ENCODE results near the gene MED1. TPM values are rescaled to one million over a fixed set of nuclear protein-coding genes. Genes with fewer than 3 reads are reported as not detected.

Gene MED1
- total and polyA plus RNA-seq, 3 donors from 2014 or later, result 31.1 to 32.8 (median 32.3) TPM

DNA sequence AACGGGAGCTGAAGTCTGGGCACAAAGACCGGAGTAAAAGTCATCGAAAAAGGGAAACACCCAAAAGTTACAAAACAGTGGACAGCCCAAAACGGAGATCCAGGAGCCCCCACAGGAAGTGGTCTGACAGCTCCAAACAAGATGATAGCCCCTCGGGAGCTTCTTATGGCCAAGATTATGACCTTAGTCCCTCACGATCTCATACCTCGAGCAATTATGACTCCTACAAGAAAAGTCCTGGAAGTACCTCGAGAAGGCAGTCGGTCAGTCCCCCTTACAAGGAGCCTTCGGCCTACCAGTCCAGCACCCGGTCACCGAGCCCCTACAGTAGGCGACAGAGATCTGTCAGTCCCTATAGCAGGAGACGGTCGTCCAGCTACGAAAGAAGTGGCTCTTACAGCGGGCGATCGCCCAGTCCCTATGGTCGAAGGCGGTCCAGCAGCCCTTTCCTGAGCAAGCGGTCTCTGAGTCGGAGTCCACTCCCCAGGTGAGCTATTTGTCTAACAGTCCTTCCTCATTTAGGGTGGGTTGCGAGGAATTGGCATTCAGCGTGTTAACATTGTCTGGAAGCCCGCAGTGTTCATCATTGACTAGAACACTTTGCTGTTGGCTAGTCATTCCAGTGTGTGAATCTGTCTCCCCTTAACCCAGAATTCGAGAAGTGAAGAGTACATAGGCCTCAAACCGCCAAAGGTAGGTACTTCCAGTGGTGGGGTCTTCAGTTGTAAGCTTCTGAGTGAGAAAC, 11.7 kb upstream of the MED1 start:
- DNase-seq, result peak; percentile 27
- Histone ChIP-seq H3K27ac (peak overlapping the region; percentile 93 to 96), H3K36me3 (ENCODE audit: low read depth, missing control alignments) (no peaks in the 10 kb centered on the region), H3K4me1 (peaks cover 14% of the 10 kb centered on the region), H3K27me3 (no peaks in the 10 kb centered on the region), H3K4me3 (peak overlapping the region; percentile 89 to 90), H3K9me3 (no peaks in the 10 kb centered on the region)
- TF ChIP-seq, protein P1, sequence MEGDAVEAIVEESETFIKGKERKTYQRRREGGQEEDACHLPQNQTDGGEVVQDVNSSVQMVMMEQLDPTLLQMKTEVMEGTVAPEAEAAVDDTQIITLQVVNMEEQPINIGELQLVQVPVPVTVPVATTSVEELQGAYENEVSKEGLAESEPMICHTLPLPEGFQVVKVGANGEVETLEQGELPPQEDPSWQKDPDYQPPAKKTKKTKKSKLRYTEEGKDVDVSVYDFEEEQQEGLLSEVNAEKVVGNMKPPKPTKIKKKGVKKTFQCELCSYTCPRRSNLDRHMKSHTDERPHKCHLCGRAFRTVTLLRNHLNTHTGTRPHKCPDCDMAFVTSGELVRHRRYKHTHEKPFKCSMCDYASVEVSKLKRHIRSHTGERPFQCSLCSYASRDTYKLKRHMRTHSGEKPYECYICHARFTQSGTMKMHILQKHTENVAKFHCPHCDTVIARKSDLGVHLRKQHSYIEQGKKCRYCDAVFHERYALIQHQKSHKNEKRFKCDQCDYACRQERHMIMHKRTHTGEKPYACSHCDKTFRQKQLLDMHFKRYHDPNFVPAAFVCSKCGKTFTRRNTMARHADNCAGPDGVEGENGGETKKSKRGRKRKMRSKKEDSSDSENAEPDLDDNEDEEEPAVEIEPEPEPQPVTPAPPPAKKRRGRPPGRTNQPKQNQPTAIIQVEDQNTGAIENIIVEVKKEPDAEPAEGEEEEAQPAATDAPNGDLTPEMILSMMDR (IDR thresholded peaks at IDR 0.05), result no peak
- no peak for TF ChIP-seq POLR2A (IDR thresholded peaks at IDR 0.05)
- 0 to 1% methylated on average over 20 to 28 of the region's 28 CpGs for WGBS, 2 donors
- intact Hi-C loops (cut with DNase I; ENCODE audit: low total_unique reads), result no loop called here

DNA sequence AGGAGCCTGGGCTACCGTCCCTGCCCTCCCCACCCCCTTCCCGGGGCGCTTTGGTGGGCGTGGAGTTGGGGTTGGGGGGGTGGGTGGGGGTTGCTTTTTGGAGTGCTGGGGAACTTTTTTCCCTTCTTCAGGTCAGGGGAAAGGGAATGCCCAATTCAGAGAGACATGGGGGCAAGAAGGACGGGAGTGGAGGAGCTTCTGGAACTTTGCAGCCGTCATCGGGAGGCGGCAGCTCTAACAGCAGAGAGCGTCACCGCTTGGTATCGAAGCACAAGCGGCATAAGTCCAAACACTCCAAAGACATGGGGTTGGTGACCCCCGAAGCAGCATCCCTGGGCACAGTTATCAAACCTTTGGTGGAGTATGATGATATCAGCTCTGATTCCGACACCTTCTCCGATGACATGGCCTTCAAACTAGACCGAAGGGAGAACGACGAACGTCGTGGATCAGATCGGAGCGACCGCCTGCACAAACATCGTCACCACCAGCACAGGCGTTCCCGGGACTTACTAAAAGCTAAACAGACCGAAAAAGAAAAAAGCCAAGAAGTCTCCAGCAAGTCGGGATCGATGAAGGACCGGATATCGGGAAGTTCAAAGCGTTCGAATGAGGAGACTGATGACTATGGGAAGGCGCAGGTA, 11.0 kb upstream of the MED1 start:
- DNase-seq, result peak; percentile 33
- WGBS, 2 donors, result 0 to 1% methylated on average over 22 to 34 of the region's 34 CpGs
- Histone ChIP-seq H3K9me3 (no peaks in the 10 kb centered on the region), H3K27me3 (no peaks in the 10 kb centered on the region), H3K27ac (peak overlapping the region; percentile 93 to 96), H3K36me3 (ENCODE audit: low read depth, missing control alignments) (no peaks in the 10 kb centered on the region), H3K4me3 (peak overlapping the region; percentile 89 to 90), H3K4me1 (peaks cover 14% of the 10 kb centered on the region)
- TF ChIP-seq, protein P1 (IDR thresholded peaks at IDR 0.05), result no peak
- no peak for TF ChIP-seq POLR2A (IDR thresholded peaks at IDR 0.05)
- intact Hi-C loops (cut with DNase I; ENCODE audit: low total_unique reads), result no loop called here

DNA sequence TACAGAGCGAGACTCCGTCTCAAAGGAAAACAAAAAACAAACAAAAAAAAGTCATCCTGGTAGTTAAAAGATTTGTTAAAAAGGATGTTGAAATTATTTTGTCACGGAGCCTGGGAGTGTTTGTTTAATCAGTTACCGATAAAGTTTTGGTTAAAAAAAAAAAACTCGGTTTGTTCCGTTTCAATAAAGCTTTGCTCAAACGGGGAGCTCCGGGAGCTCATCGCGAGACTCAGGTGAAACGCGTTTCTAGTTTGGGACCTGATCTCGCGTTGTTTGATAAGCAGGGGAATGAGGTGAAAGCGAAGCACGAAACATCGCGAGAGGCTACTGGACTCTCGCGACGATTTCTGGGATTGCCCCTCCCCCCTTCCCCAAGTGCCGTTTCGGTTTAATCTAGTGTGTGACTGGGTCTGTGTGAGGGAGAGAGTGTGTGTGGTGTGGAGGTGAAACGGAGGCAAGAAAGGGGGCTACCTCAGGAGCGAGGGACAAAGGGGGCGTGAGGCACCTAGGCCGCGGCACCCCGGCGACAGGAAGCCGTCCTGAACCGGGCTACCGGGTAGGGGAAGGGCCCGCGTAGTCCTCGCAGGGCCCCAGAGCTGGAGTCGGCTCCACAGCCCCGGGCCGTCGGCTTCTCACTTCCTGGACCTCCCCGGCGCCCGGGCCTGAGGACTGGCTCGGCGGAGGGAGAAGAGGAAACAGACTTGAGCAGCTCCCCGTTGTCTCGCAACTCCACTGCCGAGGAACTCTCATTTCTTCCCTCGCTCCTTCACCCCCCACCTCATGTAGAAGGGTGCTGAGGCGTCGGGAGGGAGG, 10.3 kb upstream of the MED1 start, which contains the start of gene CDK12:
Gene CDK12 (plus strand): TSS at position 374 of the 813 bp plus-strand sequence. CDS start 586 bp downstream, outside the sequence.
- WGBS, 2 donors, result 2 to 3% methylated on average over 30 to 51 of the region's 51 CpGs
- peak; percentile 90 for TF ChIP-seq POLR2A (IDR thresholded peaks at IDR 0.05)
- TF ChIP-seq, protein P1 (IDR thresholded peaks at IDR 0.05), result peak in 2 of 3 experiments; percentile 9 to 21
- Histone ChIP-seq H3K4me3 (peak within 1 kb of the TSS; percentile 89 to 90), H3K27me3 (no peaks in the 10 kb centered on the region), H3K4me1 (peaks cover 14% of the 10 kb centered on the region), H3K27ac (peak within 1 kb of the TSS; percentile 93 to 96), H3K36me3 (ENCODE audit: low read depth, missing control alignments) (no peaks in the 10 kb centered on the region), H3K9me3 (no peaks in the 10 kb centered on the region)
- peak; percentile 99 for DNase-seq
- intact Hi-C loops (cut with DNase I; ENCODE audit: low total_unique reads), result no loop called here

DNA sequence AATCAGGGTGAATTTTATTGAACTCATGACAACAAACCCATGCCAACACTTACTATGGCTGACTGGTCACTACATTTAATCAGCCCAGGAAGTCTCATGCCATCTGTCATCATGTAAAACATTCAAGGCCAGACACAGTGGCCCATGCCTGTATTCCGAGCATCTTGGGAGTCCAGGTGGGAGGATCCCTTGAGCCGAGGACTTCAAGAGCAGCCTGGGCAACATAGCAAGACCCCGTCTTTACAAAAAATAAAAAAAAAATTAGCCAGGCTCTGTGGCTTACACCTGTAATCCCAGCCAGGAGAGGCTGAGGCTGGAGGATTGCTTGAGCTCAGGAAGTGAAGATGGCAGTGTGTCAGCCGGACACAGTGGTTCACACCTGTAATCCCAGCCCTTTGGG, 4.9 kb upstream of the MED1 start:
- TF ChIP-seq, protein P1 (IDR thresholded peaks at IDR 0.05), result no peak
- no peak for TF ChIP-seq POLR2A (IDR thresholded peaks at IDR 0.05)
- Histone ChIP-seq H3K4me3 (no peak overlapping the region), H3K4me1 (no peaks in the 10 kb centered on the region), H3K36me3 (ENCODE audit: low read depth, missing control alignments) (no peaks in the 10 kb centered on the region), H3K27ac (no peak overlapping the region), H3K27me3 (no peaks in the 10 kb centered on the region), H3K9me3 (no peaks in the 10 kb centered on the region)
- 72 to 84% methylated on average over 4 of the region's 4 CpGs for WGBS, 2 donors
- DNase-seq, result no peak
- intact Hi-C loops (cut with DNase I; ENCODE audit: low total_unique reads), result no loop called here
